Measurements from ENCODE around the gene KPNB1.

DNA sequence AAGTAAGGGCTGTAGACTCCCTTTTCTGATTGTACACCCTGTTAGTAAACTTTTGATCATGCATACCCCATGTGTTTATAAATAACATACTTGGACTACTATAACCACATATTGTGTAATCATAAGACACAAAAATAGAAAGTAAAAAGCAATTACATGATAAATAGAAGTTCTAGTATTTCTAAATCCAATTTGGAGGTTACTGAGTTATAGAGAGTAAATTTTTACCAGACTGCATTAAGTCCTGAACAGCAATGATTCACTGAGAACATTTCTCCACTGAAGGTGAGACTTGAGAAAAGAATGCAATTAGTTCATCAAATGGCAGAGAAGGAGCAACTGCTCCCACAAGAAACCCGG, 36.5 kb downstream of the KPNB1 start:
- TF ChIP-seq GATA3 (IDR thresholded peaks at IDR 0.05; ENCODE audit: low read depth, low read length) (no peak), GATA2 (IDR thresholded peaks at IDR 0.05; ENCODE audit: low read depth, low read length) (no peak)
